ENCODE measurements around the gene TBC1D4.

DNA sequence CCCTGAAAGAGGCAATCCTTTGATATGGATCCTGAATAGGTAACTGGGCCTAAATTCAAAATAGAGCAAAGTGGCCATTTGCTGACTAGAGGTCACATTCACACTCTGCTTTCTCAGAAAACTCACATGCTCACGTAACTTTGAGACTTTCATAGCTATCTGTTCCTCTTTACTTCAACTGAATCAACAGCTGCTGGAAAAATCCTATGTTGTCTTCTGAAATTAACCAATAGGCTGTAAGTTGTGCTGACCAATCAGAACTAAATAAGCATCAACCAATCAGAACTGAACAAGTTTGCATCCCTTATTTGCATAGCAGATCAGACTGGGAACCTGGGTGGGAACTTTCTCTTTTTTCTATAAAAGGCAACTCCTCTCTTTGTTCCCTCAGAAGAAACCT lies 24.0 kb upstream of the TBC1D4 start:
- TF ChIP-seq, protein P1, sequence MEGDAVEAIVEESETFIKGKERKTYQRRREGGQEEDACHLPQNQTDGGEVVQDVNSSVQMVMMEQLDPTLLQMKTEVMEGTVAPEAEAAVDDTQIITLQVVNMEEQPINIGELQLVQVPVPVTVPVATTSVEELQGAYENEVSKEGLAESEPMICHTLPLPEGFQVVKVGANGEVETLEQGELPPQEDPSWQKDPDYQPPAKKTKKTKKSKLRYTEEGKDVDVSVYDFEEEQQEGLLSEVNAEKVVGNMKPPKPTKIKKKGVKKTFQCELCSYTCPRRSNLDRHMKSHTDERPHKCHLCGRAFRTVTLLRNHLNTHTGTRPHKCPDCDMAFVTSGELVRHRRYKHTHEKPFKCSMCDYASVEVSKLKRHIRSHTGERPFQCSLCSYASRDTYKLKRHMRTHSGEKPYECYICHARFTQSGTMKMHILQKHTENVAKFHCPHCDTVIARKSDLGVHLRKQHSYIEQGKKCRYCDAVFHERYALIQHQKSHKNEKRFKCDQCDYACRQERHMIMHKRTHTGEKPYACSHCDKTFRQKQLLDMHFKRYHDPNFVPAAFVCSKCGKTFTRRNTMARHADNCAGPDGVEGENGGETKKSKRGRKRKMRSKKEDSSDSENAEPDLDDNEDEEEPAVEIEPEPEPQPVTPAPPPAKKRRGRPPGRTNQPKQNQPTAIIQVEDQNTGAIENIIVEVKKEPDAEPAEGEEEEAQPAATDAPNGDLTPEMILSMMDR (IDR thresholded peaks at IDR 0.05): no peak
- TF ChIP-seq ZFX (IDR thresholded peaks at IDR 0.05; ENCODE audit: borderline replicate concordance): no peak

Data from 22Rv1 (cell line).